GM15510 (cell line): Measurements from ENCODE around the gene MAP2K5.

Experiments
- POLR2A ChIP-seq: IDR thresholded peaks from 3 replicates; pipeline ENCODE4 v1.6.1; 2011; ENCODE audit warnings: borderline replicate concordance; ENCODE audit not compliant: insufficient read length; ENCODE audit errors: extremely low read depth

MAP2K5 gene

DNA sequence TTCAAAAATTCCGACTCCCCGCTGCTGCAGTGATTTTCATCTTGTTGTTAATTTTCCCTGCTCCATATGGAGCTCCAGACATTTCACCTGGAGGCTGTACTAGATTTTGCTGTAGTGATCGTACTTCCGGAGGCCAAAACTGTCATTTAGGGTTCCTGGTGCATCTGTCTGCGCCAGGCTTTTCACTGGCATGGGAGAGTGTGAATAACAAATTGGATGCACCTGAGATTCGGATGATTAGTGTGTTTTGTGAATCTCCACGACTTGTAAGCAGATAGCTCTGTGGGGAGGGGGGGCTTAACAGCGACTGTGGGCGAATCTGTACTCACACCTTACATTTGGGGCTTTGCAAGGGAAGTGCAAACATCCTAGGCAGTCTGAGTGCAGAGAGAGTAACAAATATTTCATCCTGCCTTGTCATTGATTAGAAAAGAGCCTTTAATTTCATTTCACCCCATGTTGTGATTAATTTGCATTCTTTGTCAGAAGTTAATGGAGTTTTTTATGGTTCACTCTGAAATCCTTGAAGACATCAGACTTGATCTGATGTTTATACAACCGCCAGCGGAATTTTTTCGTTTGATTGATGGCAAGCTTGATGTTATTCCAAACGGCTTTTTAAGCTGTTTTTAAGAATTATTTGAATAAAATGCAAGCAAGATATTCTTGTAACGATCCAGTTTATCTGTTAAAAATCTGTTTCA lies 190.3 kb downstream of the MAP2K5 start:
- no peak for TF ChIP-seq POLR2A

DNA sequence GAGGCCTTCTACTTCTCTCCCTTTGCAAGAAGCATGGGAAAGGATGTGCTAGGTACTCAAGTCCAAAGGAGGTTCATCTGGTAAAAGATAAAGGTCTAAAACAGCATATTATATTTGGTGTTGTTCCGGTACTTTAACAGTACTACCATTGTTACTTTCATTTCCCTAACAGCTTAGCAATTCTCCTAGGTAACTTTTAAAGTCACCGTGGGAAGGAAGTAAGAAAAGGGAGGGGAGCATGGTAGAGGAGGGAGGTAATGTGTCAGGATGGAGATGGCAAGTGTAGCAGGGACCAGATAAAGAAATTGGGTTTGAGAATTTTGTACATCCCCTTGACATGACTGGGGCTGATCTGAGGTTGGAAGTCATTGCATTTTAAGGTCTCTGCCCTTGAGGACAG lies 193.4 kb downstream of the MAP2K5 start:
- TF ChIP-seq POLR2A: no peak

DNA sequence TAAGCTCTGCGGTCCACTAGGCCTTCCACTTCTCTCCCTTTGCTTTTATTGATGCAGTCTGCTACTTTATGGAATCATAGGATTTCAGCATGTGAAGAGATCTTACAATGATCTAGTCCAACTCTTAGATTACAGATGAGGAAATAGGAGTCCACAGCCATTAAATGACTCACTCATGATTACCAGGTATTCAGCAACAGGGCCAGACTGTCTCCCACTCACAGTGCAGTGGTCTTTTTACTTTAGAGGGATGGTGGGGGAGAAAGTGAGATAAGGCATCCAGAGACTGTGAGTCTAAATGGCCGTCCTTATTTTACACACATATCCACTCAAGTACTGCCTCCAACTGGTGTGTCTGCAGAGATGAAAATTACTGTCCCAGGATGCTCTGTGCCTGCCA lies 194.3 kb downstream of the MAP2K5 start:
- no peak for TF ChIP-seq POLR2A

DNA sequence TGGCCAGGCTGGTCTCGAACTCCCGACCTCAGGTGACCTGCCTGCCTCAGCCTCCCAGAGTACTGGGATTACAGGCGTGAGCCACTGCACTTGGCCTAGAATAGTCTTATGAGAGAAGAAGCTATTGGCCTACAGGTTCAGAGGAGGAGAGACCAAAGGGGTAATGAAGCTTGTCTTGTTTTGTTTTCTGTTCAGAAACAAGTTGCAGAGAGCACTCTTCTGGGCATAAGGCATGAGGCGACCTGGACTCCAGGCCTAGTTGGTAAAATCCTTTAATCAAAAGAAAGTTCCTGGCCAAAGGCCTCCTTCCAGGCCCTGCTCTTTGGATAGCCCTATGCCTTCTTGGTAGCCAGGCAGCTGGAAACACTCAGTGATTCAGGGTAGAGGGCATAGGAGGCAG lies 195.6 kb downstream of the MAP2K5 start:
- no peak for TF ChIP-seq POLR2A

DNA sequence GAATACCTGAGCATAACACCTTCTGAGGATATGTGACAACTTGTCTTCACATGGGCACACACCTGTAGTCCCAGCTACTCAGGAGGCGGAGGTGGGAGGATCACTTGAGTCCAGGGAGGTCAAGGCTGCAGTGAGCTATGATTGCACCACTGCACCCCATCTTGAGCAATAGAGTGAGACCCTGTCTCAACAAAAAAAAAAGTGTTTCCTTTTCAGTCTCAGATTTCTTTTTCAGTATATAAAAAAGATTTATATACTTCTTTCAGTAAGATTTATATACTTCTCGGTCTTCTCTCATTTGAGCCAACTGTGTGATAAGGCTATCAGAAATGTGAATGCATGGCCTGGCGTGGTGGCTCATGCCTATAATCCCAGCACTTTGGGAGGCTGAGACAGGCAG lies 197.9 kb downstream of the MAP2K5 start:
- no peak for TF ChIP-seq POLR2A

DNA sequence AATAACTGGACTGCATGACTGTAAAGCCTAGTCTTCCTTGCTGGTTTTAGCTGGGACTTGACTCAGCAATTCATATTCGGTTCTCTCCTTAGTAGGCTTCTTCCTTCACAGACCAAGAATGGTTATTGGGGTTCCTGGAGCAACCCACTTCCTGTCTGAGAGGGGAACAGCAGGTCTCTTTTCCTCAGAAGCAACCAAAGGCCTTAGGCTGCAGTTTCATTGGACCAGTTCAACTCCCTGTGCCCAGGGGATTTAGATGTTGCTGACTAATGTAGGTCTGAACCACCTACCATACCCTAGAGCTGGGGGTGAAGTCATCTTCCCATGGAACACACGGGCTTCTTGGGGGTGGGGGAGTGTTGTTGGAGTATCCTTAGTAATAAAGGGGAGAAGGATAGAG lies 198.8 kb downstream of the MAP2K5 start:
- TF ChIP-seq POLR2A: no peak

DNA sequence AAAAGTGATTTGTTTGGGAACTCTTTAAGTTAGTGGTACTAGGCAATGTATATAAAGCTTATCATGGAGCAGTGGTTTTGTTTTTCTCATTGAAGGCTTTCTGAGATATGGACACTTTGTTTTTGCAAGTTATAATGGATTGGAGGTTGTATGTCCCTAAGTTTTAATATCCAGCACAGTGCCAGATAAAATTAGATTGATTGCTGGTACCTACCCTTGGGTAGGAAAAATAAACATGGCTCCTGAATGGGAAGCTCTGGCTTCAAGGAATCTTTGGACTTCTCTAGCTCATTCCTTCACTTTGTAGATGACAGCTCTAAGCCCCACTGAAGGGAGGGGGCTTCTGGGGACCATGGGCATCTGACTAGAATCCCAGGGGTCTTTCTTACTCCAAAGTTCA lies 201.1 kb downstream of the MAP2K5 start:
- TF ChIP-seq POLR2A: no peak

DNA sequence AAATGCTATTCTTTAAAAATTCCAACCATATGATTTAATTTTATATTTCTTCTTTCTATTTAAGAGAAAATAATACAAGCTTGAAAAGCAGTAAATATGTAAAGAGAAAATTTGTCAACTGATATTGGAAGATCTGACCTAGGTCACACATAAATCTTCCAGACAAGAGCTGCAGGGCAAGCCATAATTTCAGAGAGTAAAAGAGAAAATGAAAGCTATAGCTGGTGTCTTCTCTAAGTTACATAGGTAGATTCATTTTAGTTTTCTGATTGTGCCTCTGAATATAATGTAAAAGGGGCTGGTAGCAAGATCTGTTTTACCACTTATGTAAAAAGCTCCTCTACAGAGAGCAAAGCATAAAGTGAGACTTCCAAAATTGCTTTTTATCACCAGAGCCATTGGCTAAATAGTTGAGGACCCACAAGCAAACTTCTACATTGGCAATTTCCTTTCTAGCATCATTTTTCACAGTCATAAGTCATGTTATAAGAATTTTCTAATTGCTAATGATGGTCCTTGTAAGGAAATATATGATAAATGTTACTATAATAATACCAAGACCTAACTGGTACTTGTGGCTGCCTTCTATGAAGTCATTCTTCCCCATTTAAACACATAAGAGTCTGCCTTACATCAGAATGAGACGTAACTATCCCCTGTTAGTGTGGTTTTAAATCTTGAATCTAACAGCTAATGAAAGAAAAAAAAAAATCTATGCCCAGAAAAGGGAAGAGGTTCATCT lies 202.0 kb downstream of the MAP2K5 start:
- TF ChIP-seq POLR2A: no peak

DNA sequence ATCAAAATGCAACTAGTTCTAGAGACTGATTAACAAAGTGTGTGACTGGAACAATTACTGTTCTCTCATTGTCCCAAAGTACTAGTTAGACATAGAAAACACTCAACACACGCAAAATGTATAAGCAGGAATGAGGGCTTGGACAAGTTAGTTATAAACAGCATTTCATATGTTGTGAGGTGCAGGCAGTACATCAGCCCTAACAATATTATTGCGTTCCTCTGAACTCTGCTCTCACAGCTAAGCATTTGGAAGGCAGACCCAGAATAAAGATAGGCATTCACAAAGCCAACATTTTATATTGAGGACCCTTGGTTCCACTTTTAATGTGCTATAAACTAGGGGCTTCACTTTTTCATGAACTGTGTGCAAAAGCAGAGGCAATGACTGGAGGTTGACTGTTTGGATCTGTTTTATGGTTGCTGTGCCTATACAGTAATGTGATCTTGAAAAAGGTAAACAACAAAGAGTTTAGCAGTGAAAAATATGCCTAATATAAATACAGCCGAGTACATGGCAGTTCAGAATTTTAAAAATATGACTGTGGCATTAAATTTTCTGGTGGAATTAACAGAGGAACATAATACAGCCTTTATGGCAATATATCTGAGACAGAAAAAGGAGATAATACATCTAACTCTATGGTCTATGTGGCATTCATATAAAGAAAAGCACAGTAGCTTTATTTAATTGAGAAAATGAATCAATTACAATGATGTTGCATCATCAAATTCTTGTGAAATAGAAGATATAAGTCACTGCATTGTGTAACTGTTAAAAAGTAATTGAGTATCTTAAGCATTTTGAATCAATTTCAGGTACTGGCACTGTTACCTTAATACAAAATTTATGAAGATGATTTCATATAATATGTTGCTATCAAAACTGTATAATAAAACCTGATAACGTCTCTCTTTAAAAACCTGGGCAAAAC lies 202.8 kb downstream of the MAP2K5 start:
- no peak for TF ChIP-seq POLR2A

DNA sequence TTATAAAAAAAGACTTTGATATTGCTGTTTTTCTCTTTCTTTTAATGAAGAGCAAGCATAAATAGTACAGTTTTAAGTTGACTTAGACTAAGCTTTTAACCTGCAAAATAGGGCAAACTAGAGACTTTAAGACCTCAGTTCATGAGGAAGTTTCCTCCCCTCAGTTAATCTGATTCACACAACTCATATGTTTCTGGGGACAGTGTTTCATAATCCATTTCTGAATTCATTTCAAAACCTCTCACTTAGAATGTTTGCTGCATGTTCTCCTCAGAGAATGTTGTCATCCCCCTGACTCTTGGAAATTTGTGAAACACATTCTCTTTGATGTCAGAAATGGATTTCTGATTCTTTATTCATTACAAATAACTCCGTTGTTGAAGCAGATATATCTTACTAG lies 203.5 kb downstream of the MAP2K5 start:
- TF ChIP-seq POLR2A: no peak

DNA sequence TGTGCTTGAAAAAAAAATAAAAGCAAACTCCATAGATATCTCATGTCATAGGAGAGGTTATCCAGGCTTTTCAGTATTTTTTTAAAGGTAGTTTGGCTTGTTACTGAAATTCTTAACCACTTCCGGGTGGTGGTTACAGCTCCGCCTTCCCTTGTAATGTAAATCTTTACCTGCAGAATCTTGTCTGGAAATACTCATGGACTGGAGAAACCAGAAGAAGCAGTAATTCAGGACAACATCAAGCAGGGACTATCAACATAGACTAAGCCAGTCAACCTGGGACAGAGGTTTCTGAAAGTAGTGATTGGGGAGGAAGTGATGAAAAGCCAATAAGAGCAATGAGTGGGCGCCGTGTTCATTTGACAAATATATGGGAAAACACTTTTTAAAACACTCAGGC lies 203.9 kb downstream of the MAP2K5 start:
- no peak for TF ChIP-seq POLR2A

DNA sequence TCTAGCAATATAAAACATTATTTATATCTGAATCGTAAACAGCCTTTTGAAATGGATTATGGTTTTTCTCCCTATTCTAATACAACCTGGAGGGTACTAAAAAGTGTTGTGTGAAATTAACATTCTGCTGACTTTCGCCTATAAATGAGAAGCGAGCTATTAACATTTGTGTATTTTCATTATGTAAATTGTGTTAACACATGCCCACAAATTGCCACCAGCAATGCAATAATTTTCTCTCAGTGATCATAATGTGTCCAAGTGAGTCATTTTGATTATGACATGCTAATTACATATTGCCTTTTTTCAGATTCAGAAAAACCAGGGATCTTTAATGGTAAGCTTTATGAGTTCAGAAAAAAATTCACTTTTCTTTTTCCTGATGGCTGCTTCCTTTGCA lies 205.4 kb downstream of the MAP2K5 start:
- TF ChIP-seq POLR2A: no peak

DNA sequence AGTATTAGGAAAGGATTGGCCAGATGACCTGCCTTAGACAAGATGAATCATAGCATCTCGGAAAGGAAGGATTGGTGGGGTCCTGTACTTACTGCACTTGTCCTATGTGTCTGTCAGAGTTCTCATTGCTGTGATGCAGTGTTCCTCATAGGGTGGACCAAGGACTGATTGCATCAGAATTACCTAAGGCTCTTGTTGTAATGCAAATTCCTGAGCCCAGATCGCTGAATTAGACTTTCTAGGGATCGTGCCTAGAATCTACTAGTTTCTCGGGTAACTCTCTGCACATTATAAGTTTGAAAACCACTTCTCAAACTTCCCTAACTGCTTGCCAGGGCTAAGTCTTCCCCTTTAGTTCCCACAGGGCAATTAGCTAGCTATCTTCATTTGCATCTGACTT lies 207.9 kb downstream of the MAP2K5 start:
- no peak for TF ChIP-seq POLR2A

DNA sequence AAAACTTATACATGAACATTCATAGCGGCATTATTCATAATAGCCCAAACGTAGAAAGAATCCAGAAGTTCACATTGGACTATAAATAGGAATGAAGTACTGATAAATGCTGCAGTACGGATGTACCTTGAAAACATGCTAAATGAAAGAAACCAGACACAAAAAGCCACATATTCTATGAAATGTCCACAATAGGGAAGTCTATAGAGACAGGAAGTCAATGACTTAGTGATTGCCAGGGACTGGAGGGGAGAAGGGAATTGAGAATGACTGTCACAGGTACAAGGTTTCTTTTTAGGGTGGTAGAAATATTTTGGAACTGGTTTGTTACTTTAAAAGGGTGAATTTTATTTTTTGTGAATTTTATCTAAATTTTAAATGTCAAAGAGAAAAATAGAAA lies 211.4 kb downstream of the MAP2K5 start:
- TF ChIP-seq POLR2A: no peak

DNA sequence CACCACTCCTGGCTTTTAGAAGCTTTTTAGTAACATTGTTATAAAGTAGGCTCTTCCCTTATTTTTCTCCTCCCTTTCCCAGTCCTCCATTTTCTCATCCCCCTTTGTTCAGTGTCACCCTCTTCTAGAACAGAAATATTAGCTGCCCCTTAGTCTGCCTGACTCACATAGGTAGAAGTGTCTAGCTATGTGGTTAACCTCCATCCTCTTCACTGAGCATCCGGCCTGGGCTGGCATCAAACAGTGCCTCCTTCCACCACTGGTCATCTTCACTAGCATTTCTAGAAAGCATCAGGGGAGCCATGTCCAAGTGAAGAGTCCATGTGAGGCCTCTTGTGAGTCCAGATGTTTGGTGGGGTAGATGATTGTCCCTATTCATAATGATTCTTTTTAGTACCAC lies 212.8 kb downstream of the MAP2K5 start:
- no peak for TF ChIP-seq POLR2A
